ENCODE data around the gene LMOD2.
A peak's percentile ranks its signal among the peaks of the same experiment; 100 is the strongest.

The LMOD2 gene

DNA sequence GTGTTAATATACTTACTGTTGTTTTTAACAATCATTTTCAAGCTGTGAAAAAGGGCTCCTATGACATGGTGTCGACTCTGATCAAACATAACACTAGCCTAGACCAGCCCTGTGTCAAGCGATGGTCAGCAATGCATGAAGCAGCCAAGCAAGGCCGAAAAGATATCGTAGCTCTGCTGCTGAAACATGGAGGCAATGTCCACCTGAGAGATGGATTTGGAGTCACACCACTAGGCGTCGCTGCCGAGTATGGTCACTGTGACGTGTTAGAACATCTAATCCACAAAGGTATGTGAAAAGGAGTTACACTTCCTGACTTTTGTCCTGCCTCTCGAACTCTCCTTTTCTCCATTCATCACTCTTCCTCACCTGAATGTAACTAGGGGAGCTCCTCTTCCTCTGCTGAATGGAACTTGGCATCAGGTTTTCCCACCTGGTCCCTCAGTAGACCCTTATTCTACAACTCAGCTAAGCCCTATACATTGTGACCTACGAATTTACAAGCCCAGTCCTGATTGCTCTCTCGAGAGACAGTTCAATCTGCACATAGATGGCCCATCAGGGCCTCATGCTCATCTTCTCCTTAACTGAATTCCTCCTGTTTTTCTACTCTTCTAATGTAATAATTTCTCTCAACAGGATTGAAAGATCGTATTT lies 31.0 kb upstream of the LMOD2 start (continued):
- TF ChIP-seq, protein P1, sequence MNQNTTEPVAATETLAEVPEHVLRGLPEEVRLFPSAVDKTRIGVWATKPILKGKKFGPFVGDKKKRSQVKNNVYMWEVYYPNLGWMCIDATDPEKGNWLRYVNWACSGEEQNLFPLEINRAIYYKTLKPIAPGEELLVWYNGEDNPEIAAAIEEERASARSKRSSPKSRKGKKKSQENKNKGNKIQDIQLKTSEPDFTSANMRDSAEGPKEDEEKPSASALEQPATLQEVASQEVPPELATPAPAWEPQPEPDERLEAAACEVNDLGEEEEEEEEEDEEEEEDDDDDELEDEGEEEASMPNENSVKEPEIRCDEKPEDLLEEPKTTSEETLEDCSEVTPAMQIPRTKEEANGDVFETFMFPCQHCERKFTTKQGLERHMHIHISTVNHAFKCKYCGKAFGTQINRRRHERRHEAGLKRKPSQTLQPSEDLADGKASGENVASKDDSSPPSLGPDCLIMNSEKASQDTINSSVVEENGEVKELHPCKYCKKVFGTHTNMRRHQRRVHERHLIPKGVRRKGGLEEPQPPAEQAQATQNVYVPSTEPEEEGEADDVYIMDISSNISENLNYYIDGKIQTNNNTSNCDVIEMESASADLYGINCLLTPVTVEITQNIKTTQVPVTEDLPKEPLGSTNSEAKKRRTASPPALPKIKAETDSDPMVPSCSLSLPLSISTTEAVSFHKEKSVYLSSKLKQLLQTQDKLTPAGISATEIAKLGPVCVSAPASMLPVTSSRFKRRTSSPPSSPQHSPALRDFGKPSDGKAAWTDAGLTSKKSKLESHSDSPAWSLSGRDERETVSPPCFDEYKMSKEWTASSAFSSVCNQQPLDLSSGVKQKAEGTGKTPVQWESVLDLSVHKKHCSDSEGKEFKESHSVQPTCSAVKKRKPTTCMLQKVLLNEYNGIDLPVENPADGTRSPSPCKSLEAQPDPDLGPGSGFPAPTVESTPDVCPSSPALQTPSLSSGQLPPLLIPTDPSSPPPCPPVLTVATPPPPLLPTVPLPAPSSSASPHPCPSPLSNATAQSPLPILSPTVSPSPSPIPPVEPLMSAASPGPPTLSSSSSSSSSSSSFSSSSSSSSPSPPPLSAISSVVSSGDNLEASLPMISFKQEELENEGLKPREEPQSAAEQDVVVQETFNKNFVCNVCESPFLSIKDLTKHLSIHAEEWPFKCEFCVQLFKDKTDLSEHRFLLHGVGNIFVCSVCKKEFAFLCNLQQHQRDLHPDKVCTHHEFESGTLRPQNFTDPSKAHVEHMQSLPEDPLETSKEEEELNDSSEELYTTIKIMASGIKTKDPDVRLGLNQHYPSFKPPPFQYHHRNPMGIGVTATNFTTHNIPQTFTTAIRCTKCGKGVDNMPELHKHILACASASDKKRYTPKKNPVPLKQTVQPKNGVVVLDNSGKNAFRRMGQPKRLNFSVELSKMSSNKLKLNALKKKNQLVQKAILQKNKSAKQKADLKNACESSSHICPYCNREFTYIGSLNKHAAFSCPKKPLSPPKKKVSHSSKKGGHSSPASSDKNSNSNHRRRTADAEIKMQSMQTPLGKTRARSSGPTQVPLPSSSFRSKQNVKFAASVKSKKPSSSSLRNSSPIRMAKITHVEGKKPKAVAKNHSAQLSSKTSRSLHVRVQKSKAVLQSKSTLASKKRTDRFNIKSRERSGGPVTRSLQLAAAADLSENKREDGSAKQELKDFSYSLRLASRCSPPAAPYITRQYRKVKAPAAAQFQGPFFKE (tag by site-specific recombination; IDR thresholded peaks at IDR 0.05; ENCODE audit: borderline replicate concordance), result no peak
- TF ChIP-seq ZFP41 (tag by site-specific recombination; IDR thresholded peaks at IDR 0.05; ENCODE audit: borderline replicate concordance) (no peak), CTCF (tag by site-specific recombination; IDR thresholded peaks at IDR 0.05) (peak; percentile 26; the same call in 1 of the 2 replicates), YY1 (tag by site-specific recombination; IDR thresholded peaks at IDR 0.05) (0 out of 2 replicates have a peak, but pooled peaks have one; percentile 43), ZNF704 (tag by site-specific recombination; IDR thresholded peaks at IDR 0.05) (no peak), ZNF174 (tag by site-specific recombination; IDR thresholded peaks at IDR 0.05) (no peak)
- TF ChIP-seq, protein P2, sequence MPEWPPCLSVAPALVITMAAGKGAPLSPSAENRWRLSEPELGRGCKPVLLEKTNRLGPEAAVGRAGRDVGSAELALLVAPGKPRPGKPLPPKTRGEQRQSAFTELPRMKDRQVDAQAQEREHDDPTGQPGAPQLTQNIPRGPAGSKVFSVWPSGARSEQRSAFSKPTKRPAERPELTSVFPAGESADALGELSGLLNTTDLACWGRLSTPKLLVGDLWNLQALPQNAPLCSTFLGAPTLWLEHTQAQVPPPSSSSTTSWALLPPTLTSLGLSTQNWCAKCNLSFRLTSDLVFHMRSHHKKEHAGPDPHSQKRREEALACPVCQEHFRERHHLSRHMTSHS (tag by site-specific recombination; IDR thresholded peaks at IDR 0.05), result no peak
- TF ChIP-seq, protein P3, sequence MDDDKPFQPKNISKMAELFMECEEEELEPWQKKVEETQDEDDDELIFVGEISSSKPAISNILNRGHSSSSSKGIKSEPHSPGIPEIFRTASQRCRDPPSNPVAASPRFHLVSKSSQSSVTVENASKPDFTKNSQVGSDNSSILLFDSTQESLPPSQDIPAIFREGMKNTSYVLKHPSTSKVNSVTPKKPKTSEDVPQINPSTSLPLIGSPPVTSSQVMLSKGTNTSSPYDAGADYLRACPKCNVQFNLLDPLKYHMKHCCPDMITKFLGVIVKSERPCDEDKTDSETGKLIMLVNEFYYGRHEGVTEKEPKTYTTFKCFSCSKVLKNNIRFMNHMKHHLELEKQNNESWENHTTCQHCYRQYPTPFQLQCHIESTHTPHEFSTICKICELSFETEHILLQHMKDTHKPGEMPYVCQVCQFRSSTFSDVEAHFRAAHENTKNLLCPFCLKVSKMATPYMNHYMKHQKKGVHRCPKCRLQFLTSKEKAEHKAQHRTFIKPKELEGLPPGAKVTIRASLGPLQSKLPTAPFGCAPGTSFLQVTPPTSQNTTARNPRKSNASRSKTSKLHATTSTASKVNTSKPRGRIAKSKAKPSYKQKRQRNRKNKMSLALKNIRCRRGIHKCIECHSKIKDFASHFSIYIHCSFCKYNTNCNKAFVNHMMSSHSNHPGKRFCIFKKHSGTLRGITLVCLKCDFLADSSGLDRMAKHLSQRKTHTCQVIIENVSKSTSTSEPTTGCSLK (tag by site-specific recombination; IDR thresholded peaks at IDR 0.05), result no peak

GRCh38 chr7:123625254-123625653 lies 30.4 kb upstream of the LMOD2 start:
- no peak overlapping the region for H3K4me3 ChIP-seq (ENCODE audit: low read depth, low read length)
- H3K4me1 ChIP-seq (ENCODE audit: control insufficient read depth, insufficient read depth, low read length), result 0 out of 2 replicates have a peak, but pooled peaks cover 4% of the 10 kb centered on the region
- no peaks in the 10 kb centered on the region for H3K9me3 ChIP-seq (ENCODE audit: control insufficient read depth, insufficient read depth, low read depth, low read length)
- no peak overlapping the region for H3K27ac ChIP-seq (ENCODE audit: extremely low read depth, low read depth, low read length)
- no peaks in the 10 kb centered on the region for H3K36me3 ChIP-seq (ENCODE audit: control insufficient read depth in 2 of 2, insufficient read depth in 1 of 2, low read length in 2 of 2)
- POLR2A ChIA-PET, result no interaction called here
- CTCF ChIA-PET, result interaction anchor here (0.6 to 2.3 kb wide), 9 partner anchors 9 to 247 kb away, joined by 3 to 25 read pairs (median 5); no protein-coding TSS in a partner anchor
- TF ChIP-seq ZNF24 (tag by site-specific recombination; IDR thresholded peaks at IDR 0.05) (no peak), ZIC2 (tag by site-specific recombination; IDR thresholded peaks at IDR 0.05) (no peak), BCL11A (tag by site-specific recombination; IDR thresholded peaks at IDR 0.05; ENCODE audit: low read depth) (no peak), KLF16 (tag by site-specific recombination; IDR thresholded peaks at IDR 0.05) (no peak), ZNF391 (tag by site-specific recombination; IDR thresholded peaks at IDR 0.05; ENCODE audit: borderline replicate concordance, low read depth) (no peak), TCF7L2 (IDR thresholded peaks at IDR 0.05; ENCODE audit: borderline replicate concordance, low read depth, low read length) (no peak), KLF7 (tag by site-specific recombination; IDR thresholded peaks at IDR 0.05; ENCODE audit: borderline replicate concordance) (no peak), ZNF292 (tag by site-specific recombination; IDR thresholded peaks at IDR 0.05; ENCODE audit: borderline replicate concordance, low read depth) (no peak), GLI2 (tag by site-specific recombination; IDR thresholded peaks at IDR 0.05; ENCODE audit: borderline replicate concordance, low read depth) (no peak), ZNF514 (tag by site-specific recombination; IDR thresholded peaks at IDR 0.05) (no peak), ZBTB17 (tag by site-specific recombination; IDR thresholded peaks at IDR 0.05) (no peak)
- TF ChIP-seq, protein P4, sequence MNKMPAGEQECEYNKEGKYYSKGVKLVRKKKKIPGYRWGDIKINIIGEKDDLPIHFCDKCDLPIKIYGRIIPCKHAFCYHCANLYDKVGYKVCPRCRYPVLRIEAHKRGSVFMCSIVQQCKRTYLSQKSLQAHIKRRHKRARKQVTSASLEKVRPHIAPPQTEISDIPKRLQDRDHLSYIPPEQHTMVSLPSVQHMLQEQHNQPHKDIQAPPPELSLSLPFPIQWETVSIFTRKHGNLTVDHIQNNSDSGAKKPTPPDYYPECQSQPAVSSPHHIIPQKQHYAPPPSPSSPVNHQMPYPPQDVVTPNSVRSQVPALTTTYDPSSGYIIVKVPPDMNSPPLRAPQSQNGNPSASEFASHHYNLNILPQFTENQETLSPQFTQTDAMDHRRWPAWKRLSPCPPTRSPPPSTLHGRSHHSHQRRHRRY (tag by site-specific recombination; IDR thresholded peaks at IDR 0.05), result no peak

Data from HEK293 (cell line).